K562 (cell line): Measurements from ENCODE around the gene PRRT2. TPM values are rescaled to one million over a fixed set of nuclear protein-coding genes. Genes with fewer than 3 reads are reported as not detected.

Experiments
- CEBPG ChIP-seq, 3 experiments: fragments of 200-800 bp in 1 of 3; sonication (Bioruptor generic) in 1 of 3; sonication (generic) in 1 of 3; formaldehyde crosslinking in 1 of 3; IDR thresholded peaks in 2 of 3; conservative IDR thresholded peaks in 1 of 3; 2 replicates each; pipeline versions ENCODE4 v1.6.1 to v1.8.0; 2016 to 2022; ENCODE audit warnings: missing compliant biosample characterization in 2 of 3, missing genetic modification characterization in 2 of 3, mild to moderate bottlenecking in 1 of 3, missing genetic modification reagents in 1 of 3
- E2F8 ChIP-seq: fragments of 450-650 bp; IDR thresholded peaks from 2 replicates; pipeline ENCODE4 v1.7.1; 2018; ENCODE audit warnings: mild to moderate bottlenecking, low read depth; ENCODE audit not compliant: partially characterized antibody
- EGR1 ChIP-seq: fragments of 450-650 bp; conservative IDR thresholded peaks from 2 replicates; pipeline ENCODE4 v1.6.1; 2017; ENCODE audit warnings: mild to moderate bottlenecking
- NONO ChIP-seq, 2 experiments: fragments of 200-400 bp in 1 of 2; fragments of 450-650 bp in 1 of 2; formaldehyde crosslinking in 1 of 2; IDR thresholded peaks; 2 replicates each; pipeline ENCODE4 v1.6.1; 2017; ENCODE audit warnings: low read depth in 2 of 2, mild to moderate bottlenecking in 2 of 2, moderate library complexity in 2 of 2, low read length in 1 of 2
- PBX2 ChIP-seq, 2 experiments: IDR thresholded peaks in 1 of 2; conservative IDR thresholded peaks in 1 of 2; 2 replicates each; pipeline ENCODE4 v1.6.1; 2016; ENCODE audit warnings: low read depth in 2 of 2, mild to moderate bottlenecking in 1 of 2, missing compliant biosample characterization in 1 of 2, missing genetic modification characterization in 1 of 2, moderate library complexity in 1 of 2
- PKNOX1 ChIP-seq: fragments of 450-650 bp; IDR thresholded peaks from 2 replicates; pipeline ENCODE4 v1.6.1; 2016
- POLR2A ChIP-seq: fragments of 450-650 bp; conservative IDR thresholded peaks from 2 replicates; pipeline ENCODE4 v1.6.1; 2016
- TEAD4 ChIP-seq, 2 experiments: sonication (generic) in 1 of 2; formaldehyde crosslinking in 1 of 2; IDR thresholded peaks; 2 replicates each; pipeline versions ENCODE4 v1.6.1 to v1.8.0; 2012 to 2022; ENCODE audit warnings: borderline replicate concordance in 1 of 2, inconsistent platforms in 1 of 2, low read length in 1 of 2, mild to moderate bottlenecking in 1 of 2, missing genetic modification reagents in 1 of 2
- WHSC1 ChIP-seq: IDR thresholded peaks from one replicate; pipeline ENCODE4 v1.6.1; 2012; ENCODE audit warnings: low read length, control low read depth, inconsistent platforms
- ZKSCAN1 ChIP-seq: fragments of 150-350 bp; IDR thresholded peaks from 2 replicates; pipeline ENCODE4 v1.6.1; 2016; ENCODE audit warnings: low read depth, low read length
- ZNF586 ChIP-seq: fragments of 450-650 bp; formaldehyde crosslinking; conservative IDR thresholded peaks from 2 replicates; pipeline ENCODE4 v1.4.0; 2020; ENCODE audit warnings: mild to moderate bottlenecking, moderate library complexity
- ZNF592 ChIP-seq: fragments of 450-650 bp; IDR thresholded peaks from 2 replicates; pipeline ENCODE4 v1.6.1; 2017; ENCODE audit warnings: antibody characterized with exemption, mild to moderate bottlenecking
- ZNF764 ChIP-seq: fragments of 250-450 bp; sonication (Bioruptor Pico); IDR thresholded peaks from 2 replicates; pipeline ENCODE4 v1.4.0; 2020; ENCODE audit warnings: low read depth, mild to moderate bottlenecking, moderate library complexity
- ZNF766 ChIP-seq: fragments of 200-800 bp; sonication (Bioruptor generic); conservative IDR thresholded peaks from 2 replicates; pipeline ENCODE4 v1.6.1; 2016; ENCODE audit warnings: missing genetic modification characterization, missing compliant biosample characterization
- polyA plus RNA-seq, 8 experiments: library from polyadenylated mRNA; depleted of rRNA in 4 of 8; stranded (reverse) in 5 of 8; unstranded in 3 of 8; fragments of >200 nt; fragmentation: Nextera tagmentation in 2 of 8; fragmentation: Illumina TruSeq in 1 of 8; extraction: Ambion mirVana in 2 of 8; extraction: Trizol in 1 of 8; gene quantifications; 2 replicates each; pipeline versions ENCODE4 v1.2.1 to v1.2.3, GENCODE V29; 2011 to 2014; ENCODE audit warnings: inconsistent platforms in 1 of 8, missing spikeins in 1 of 8
- total RNA-seq, 7 experiments: library from RNA; depleted of rRNA in 6 of 7; stranded (reverse); fragments of >200 nt in 6 of 7; fragmentation: Illumina TruSeq in 2 of 7; extraction: Trizol in 2 of 7; gene quantifications; 2 replicates each; pipeline versions ENCODE4 v1.2.1 to v1.2.3, GENCODE V29; 2011 to 2021; ENCODE audit warnings: low replicate concordance in 1 of 7

The PRRT2 gene
- total and polyA plus RNA-seq, 9 of the 15 experiments (the other 6 are each of a cell fraction or from before 2014, with no cell fraction given) = 0.11 to 1.0 (median 0.42) TPM; not detected in 2

GRCh38 chr16:29811170-29811895, 660 bp upstream of the PRRT2 start (continued):
- TF ChIP-seq TEAD4 (IDR thresholded peaks at IDR 0.05; ENCODE audit: low read length) = peak; percentile 18; the same call in 1 of the 2 replicates
- no peak for TF ChIP-seq TEAD4 (CRISPR knock-in tag; IDR thresholded peaks at IDR 0.05; ENCODE audit: borderline replicate concordance)
- TF ChIP-seq PBX2 (CRISPR knock-in tag; IDR thresholded peaks at IDR 0.05; ENCODE audit: low read depth) = no peak
- TF ChIP-seq PBX2 (tag; conservative IDR thresholded peaks at IDR 0.05; ENCODE audit: low read depth) = peak; percentile 71
- peak; percentile 30; the same call in 1 of the 2 replicates for TF ChIP-seq EGR1
- TF ChIP-seq ZNF586 (CRISPR knock-in tag) = 0 out of 2 replicates have a peak, but pooled peaks have one; percentile 64
- TF ChIP-seq ZKSCAN1 = 0 out of 2 replicates have a peak, but pooled peaks have one; percentile 18
- TF ChIP-seq ZNF592 = no peak
- TF ChIP-seq WHSC1 = no peak
- peak; percentile 76 for TF ChIP-seq POLR2A
- peak; percentile 96 for TF ChIP-seq PKNOX1
- peak; percentile 24; the same call in 1 of the 2 replicates for TF ChIP-seq ZNF764
- TF ChIP-seq ZNF766 = peak; percentile 91
- no peak for TF ChIP-seq NONO (IDR thresholded peaks at IDR 0.05; ENCODE audit: low read depth in 2 of 2, low read length in 1 of 2)
- TF ChIP-seq E2F8 = peak; percentile 57
- TF ChIP-seq CEBPG (CRISPR knock-in tag; IDR thresholded peaks at IDR 0.05) = no peak
- TF ChIP-seq CEBPG (tag; conservative IDR thresholded peaks at IDR 0.05 in 1 of 2, IDR thresholded peaks at IDR 0.05 in 1 of 2) = no peak
